Ascending aorta (tissue), 2 donors: Measurements from ENCODE around the gene SMPD3. TPM values are rescaled to one million over a fixed set of nuclear protein-coding genes. Genes with fewer than 3 reads are reported as not detected.

Experiments
- DNase-seq, 2 donors: peaks; one replicate each; pipeline ENCODE4 v3.0.0-alpha.2; 2019; ENCODE audit warnings: low spot score in 2 of 2
- H3K27ac ChIP-seq, 2 donors: fragments of 200-600 bp; sonication (generic); one replicate each; pipeline ENCODE4 v1.5.1; 2016 to 2017; ENCODE audit warnings: mild to moderate bottlenecking in 1 of 2
- H3K27me3 ChIP-seq: fragments of 200-600 bp; sonication (generic); one replicate; pipeline ENCODE4 v1.5.1; 2017
- H3K36me3 ChIP-seq, 2 donors: fragments of 200-600 bp; sonication (generic); one replicate each; pipeline ENCODE4 v1.5.1; 2016
- H3K4me1 ChIP-seq, 2 donors: fragments of 200-600 bp; sonication (generic); one replicate each; pipeline ENCODE4 v1.5.1; 2016 to 2017; ENCODE audit warnings: mild to moderate bottlenecking in 1 of 2
- H3K4me3 ChIP-seq, 2 donors: fragments of 200-600 bp; sonication (generic); one replicate each; pipeline ENCODE4 v1.5.1; 2016 to 2017; ENCODE audit warnings: mild to moderate bottlenecking in 1 of 2
- H3K9me3 ChIP-seq, 2 donors: fragments of 200-600 bp; sonication (generic); one replicate each; pipeline ENCODE4 v1.5.1; 2016
- CTCF ChIP-seq, 3 experiments: fragments of 200-600 bp in 2 of 3; fragments of 450-650 bp in 1 of 3; sonication (generic) in 2 of 3; IDR thresholded peaks; one replicate each; pipeline ENCODE4 v1.5.1; 2016 to 2019; ENCODE audit warnings: antibody characterized with exemption in 3 of 3, mild to moderate bottlenecking in 1 of 3, moderate library complexity in 1 of 3
- intact Hi-C: fragments of 100-400 bp; cut with DNase I; formaldehyde crosslinking; loops from one replicate; pipeline ENCODE4 v1.15.1; 2023
- total RNA-seq: library from RNA; depleted of rRNA; stranded (reverse); fragments of >200 nt; gene quantifications from one replicate; pipeline ENCODE4 v1.1.0, GENCODE V29; 2016

Gene SMPD3
- total RNA-seq, 1 donor from 2014 or later: not detected

DNA sequence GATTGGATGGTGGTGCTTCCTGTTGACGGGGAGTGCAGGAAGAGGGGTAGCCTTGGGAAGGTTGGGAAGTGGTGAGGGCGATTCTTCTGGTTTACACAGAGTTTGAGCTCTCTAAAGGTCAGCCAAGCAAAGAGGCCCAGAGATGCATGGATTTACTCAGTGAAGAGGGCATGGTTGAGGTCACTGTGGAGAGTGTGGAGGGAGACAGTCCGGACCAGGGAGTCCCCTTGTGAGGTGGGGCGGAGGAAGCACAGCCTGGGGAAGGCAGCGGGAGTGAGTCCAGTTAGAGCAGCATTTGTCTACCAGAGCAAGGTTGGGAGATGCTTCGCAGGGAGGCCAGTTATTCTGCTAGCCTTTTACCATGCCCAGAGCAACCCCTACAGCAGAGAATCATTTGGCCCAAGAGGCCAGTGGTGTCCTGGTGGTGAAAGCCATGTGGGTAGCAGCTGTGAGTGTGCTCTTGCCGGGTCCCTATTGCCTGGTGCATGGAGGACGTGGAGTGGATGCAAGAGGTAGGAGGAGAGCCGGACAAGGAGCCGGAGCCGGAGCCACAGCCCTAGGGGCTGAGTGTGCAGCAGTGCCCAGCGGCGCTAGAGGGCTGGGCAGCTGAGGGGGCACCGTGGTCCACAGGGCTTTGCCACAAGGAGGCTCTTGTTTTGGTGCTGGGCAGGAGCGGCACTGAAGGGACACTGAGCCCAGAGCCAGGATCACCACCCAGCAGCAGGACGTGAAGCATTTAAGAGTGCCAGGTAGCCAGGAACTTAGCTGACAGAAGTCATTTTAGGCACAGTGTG lies 109.8 kb downstream of the SMPD3 start:
- no peak for DNase-seq
- intact Hi-C loops: no loop called here
- H3K4me3 ChIP-seq: no peak overlapping the region
- H3K27ac ChIP-seq: no peak overlapping the region
- TF ChIP-seq CTCF (IDR thresholded peaks at IDR 0.05): no peak
- no peaks in the 10 kb centered on the region for H3K4me1 ChIP-seq
- peaks cover 58 to 84% of the 10 kb centered on the region in 2 donors for H3K36me3 ChIP-seq
- H3K27me3 ChIP-seq: no peaks in the 10 kb centered on the region
- no peaks in the 10 kb centered on the region for H3K9me3 ChIP-seq

DNA sequence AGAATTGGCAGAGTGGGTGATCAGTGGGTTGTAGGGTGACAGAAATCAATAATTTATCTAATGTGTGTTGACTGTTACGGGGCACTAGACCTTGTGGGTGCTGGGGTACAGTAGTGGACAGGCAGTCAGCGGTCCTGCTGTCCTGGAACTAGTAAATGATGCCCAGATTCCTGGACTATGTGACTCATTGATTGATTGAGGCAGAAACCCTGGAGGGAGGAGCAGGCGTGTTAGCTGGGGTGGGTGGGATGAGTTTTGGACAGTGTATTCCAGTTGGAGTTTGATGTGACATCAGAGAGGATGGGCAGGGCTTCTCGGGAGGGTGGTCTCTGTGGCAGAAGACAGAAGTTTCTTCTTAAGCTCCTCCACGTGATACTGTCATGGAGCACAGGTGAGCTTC lies 113.1 kb downstream of the SMPD3 start:
- Histone ChIP-seq H3K4me1 (no peaks in the 10 kb centered on the region), H3K9me3 (no peaks in the 10 kb centered on the region), H3K27me3 (no peaks in the 10 kb centered on the region), H3K4me3 (no peak overlapping the region), H3K36me3 (peaks cover 33 to 65% of the 10 kb centered on the region in 2 donors), H3K27ac (no peak overlapping the region)
- no peak for DNase-seq
- intact Hi-C loops: no loop called here
- TF ChIP-seq CTCF (IDR thresholded peaks at IDR 0.05): no peak

- Histone ChIP-seq H3K9me3 (no peaks in the 10 kb centered on the region), H3K4me3 (no peak overlapping the region), H3K27ac (peak overlapping the region; percentile 19 to 66), H3K27me3 (no peaks in the 10 kb centered on the region), H3K36me3 (peaks cover 9 to 39% of the 10 kb centered on the region in 2 donors), H3K4me1 (no peaks in the 10 kb centered on the region)
- no peak for DNase-seq
- intact Hi-C loops: no loop called here
- TF ChIP-seq CTCF (IDR thresholded peaks at IDR 0.05): no peak
Observed at GRCh38 chr16:68332411-68333121, 115.7 kb downstream of the SMPD3 start.

DNA sequence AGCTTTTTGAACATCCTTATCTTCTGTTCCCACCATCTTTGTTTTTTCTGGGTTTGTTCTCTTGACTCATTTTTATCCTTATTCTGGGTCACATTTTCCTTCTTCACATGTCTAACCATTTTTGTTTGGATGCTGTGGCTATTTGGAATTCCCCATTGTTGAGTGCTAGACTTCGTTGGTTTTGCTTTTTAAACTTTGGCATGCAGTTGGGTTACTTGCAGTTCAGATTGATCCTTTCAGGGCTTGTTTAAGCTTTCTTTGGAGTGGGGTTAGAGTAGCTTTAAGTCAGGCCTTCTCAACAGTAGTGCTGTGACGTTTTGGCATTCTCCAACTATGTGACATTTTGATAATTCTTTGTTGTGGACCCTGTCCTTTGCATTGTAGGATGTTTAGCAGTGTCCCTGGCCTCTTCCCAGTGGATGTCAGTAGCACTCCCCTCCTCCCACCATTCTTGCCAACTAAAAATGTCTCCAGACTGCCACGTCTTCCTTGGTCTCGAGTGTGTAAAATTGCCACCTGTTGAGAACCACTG lies 116.4 kb downstream of the SMPD3 start:
- intact Hi-C loops: no loop called here
- peak overlapping the region in 1 of 2 donors; percentile 66 for H3K27ac ChIP-seq

More for the DNA sequence above, 116.4 kb downstream of the SMPD3 start:
- DNase-seq: no peak
- Histone ChIP-seq H3K9me3 (no peaks in the 10 kb centered on the region), H3K4me1 (no peaks in the 10 kb centered on the region), H3K27me3 (no peaks in the 10 kb centered on the region), H3K36me3 (peaks cover 7 to 33% of the 10 kb centered on the region in 2 donors), H3K4me3 (no peak overlapping the region)
- TF ChIP-seq CTCF (IDR thresholded peaks at IDR 0.05): no peak
